ENCODE results near the gene CEP68. TPM values are rescaled to one million over a fixed set of nuclear protein-coding genes. Genes with fewer than 3 reads are reported as not detected.
A peak's percentile ranks its signal among the peaks of the same experiment; 100 is the strongest.

The CEP68 gene
- polyA plus RNA-seq, 2 of the 4 experiments (the other 2 are of a cell fraction) = 6.8 to 9.2 TPM

GRCh38 chr2:65040400-65041261 is 15.6 kb upstream of the CEP68 start (continued):
- no peak for TF ChIP-seq HMGXB4 (CRISPR knock-in tag; IDR thresholded peaks at IDR 0.05; ENCODE audit: borderline replicate concordance)
- no peak for TF ChIP-seq EHF (CRISPR knock-in tag; IDR thresholded peaks at IDR 0.05)
- no peak for TF ChIP-seq HOXB13 (CRISPR knock-in tag; IDR thresholded peaks at IDR 0.05; ENCODE audit: low read depth)
- TF ChIP-seq BCL3 (IDR thresholded peaks at IDR 0.05) = no peak
- no peak for TF ChIP-seq RNF2 (IDR thresholded peaks at IDR 0.05; ENCODE audit: borderline replicate concordance, low read depth)
- no peak for TF ChIP-seq REST (IDR thresholded peaks at IDR 0.05)
- no peak for TF ChIP-seq PBX3 (IDR thresholded peaks at IDR 0.05)
- TF ChIP-seq RAD21 (conservative IDR thresholded peaks at IDR 0.05 in 1 of 2, IDR thresholded peaks at IDR 0.05 in 1 of 2) = peak; percentile 96 to 98
- TF ChIP-seq BHLHE40 (IDR thresholded peaks at IDR 0.05; ENCODE audit: low read depth, low read length) = no peak
- TF ChIP-seq RARB (CRISPR knock-in tag; IDR thresholded peaks at IDR 0.05) = no peak

GRCh38 chr2:65043001-65043400 is 13.2 kb upstream of the CEP68 start:
- POLR2A ChIA-PET = no interaction called here
- DNase-seq (ENCODE audit: low read depth in 1 of 2, low spot score in 1 of 2) = no peak
- Histone ChIP-seq H3K4me3 (no peak overlapping the region), H3K4me1 (no peaks in the 10 kb centered on the region), H3K9me3 (peaks cover 19% of the 10 kb centered on the region; the same call in 2 of the 3 replicates), H3K27ac (no peak overlapping the region), H3K4me2 (no peak overlapping the region)
- ATAC-seq = no peak
- WGBS (ENCODE audit: missing lambda C conversion rate) = 77% methylated on average over 2 of the region's 2 CpGs
- no peak for FAIRE-seq
- TF ChIP-seq EP300 (IDR thresholded peaks at IDR 0.05) (no peak), JUNB (IDR thresholded peaks at IDR 0.05) (no peak), SREBF2 (IDR thresholded peaks at IDR 0.05) (no peak), SMC3 (IDR thresholded peaks at IDR 0.05) (no peak), HES2 (IDR thresholded peaks at IDR 0.05) (no peak), RFX5 (IDR thresholded peaks at IDR 0.05) (no peak)
- CTCF ChIA-PET = interaction anchor here (0.8 to 11.2 kb wide), 14 partner anchors 8 to 713 kb away, joined by 3 to 246 read pairs (median 4); partner anchors contain the start of gene CEP68

All from A549 (cell line).